Activated T-cell treated with anti-CD3 and anti-CD28 coated beads for 4 hours (primary cell): ENCODE measurements around the gene CHKA.

ENCODE experiments used
- DNase-seq: peaks from one replicate; pipeline ENCODE4 v3.0.0-alpha.2; 2020

CHKA gene

GRCh38 chr11:68028802-68029545 is 92.2 kb downstream of the CHKA start:
- no peak for DNase-seq

- no peak for DNase-seq
These were observed 93.5 kb downstream of the CHKA start for GRCh38 chr11:68027667-68028066.

DNA sequence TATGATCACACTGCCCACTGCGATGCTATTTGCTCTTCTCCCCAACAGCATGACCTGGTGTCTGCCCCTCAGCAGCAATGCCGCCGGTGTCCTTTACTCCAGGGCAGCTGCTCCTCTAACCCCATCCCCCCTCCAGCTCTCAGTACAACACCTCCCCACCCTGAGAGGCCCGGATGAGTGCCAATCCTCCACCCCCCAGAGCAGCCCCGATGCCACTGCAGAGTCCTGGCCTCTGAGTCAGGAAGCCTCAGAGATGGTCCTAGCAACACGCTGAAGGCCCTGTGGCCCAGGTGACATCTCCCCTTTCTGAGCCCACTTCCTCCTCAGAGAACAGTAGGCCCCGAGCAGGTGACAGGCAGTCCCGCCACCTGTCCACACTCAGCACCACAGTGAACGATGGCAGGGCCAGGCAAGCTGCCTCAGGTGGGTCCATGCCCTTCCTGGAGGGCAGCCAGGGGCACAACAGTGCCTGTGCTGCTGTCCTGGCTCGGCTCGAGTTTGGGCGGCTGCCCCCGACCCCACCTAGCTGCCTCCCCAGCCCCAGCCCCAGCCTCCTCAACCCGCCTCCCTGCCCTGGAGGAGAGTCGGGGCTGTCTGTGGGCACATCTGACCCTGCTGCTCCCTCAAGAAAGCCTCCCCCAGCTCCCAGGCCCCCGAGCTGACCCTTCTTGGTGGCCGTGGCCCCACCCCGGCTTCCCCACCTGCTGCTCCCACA is 94.6 kb downstream of the CHKA start:
- DNase-seq = no peak

- no peak for DNase-seq
These were observed 96.1 kb downstream of the CHKA start for GRCh38 chr11:68025047-68025446.

GRCh38 chr11:68024508-68024907 is 96.7 kb downstream of the CHKA start:
- DNase-seq = no peak

DNA sequence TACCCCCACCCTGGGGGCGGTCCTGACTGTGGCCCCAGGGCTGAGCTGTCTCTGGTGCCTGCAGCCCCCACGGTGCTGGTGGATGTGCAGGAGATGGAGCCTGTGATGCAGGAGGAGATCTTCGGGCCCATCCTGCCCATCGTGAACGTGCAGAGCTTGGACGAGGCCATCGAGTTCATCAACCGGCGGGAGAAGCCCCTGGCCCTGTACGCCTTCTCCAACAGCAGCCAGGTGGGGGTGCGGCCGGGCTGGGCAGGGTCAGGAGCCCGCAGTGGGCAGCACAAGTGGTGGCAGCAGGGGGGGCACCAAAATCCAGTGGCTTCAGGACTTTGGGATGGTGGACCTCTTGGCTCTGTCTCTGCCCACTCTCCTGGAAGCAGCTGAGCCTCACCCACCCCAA is 98.7 kb downstream of the CHKA start:
- DNase-seq = no peak

- DNase-seq = no peak
These were observed 99.9 kb downstream of the CHKA start for GRCh38 chr11:68021167-68021787.

- no peak for DNase-seq
These were observed 100.6 kb downstream of the CHKA start for GRCh38 chr11:68020575-68020974.

- no peak for DNase-seq
These were observed 101.7 kb downstream of the CHKA start for GRCh38 chr11:68019486-68019885.

GRCh38 chr11:68018730-68019190 is 102.4 kb downstream of the CHKA start:
- no peak for DNase-seq

DNA sequence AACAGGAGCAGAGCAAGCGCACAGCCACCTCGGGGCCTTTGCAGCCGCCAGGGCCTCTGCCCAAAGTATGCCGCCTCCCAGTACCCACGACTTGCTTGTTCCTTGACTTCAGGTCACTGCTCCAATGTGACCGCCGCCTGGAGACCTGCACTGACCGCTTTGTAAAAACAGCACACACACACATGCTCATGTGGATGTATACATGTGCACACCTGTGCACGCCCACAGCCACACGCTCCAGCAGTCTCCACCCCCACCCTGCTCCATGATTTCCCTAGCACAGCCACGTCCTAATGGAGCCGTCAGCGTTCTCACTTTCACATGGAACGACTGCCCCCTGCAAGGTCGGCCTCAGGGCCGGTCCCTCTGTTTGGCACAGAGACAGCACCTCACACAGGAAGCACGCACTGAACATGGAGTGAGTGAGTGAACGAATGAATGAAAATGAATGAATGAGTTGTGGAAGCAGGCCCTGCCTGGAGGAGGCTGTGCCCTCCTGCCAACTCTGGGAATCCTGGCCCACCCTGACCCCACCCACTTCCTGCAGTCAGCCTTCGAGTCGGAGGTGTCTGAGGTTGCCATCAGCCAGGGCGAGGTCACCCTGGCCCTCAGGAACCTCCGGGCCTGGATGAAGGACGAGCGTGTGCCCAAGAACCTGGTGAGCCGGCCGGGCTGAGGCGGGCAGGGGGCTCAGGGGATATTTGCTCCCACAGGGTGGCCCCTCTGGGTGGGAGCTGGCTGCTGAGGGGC is 103.0 kb downstream of the CHKA start:
- DNase-seq = no peak

DNA sequence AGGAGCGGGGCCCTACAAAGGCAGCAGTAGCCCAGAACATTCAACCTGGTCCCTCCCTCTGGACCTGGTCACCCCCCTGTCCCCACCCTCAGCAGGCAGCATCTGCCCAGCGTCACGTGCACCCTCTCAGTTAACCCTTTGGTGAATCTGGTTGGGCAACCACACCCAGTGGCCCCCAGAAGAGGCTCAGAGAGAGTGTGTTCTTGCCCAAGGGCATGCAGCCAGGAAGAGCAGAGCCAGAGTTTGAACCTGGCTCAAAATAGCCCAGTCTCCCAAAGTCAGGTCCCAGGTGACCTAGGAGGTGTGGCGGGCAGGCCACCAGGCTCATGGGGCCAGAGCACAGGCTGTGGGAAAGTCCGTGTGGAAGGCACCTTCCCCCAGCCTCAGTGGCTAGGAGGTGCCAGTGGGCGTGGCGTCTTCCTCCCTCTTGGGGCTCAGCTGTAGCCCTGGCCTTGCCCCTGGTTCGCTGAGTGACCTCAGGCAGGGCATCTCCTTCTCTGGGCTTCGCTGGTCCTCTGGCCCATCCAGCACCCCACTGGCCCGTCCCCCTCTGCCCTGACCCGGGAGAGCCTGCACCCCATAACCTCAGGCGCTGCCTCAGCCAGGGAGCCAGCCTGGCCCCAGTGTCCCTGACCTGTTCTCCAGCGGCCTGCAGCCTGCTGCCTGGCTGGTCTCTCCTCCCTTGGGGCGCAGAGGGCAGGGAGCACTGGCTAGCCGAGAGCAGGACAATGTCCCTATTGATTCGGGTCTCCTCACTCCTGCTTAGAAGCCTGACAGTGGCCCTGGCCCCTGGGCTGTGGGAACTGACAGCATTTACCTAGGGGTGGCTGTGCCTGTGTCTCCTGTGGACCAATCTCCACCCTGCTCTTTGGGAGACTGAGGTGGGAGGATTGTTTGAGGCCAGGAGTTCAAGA is 104.0 kb downstream of the CHKA start:
- no peak for DNase-seq

- no peak for DNase-seq
These were observed 104.9 kb downstream of the CHKA start for GRCh38 chr11:68016161-68016903.

DNA sequence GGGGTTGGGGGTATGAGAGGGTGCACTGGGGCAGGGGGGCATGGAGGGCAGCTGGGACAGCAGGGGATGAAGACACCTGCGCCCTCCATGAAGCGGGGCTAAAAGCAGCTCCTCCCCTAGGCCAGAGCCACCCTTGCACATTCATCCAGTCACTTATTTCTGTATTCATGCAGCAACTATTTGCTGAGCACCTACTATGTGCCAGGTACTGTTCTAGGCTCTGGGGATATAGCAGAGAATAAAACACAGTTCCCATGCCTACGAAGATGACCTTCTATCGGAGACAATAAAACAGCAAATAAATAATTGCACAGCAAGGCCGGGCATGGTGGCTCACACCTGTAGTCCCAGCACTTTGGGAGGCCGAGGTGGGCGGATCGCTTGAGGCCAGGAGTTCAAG is 105.7 kb downstream of the CHKA start:
- no peak for DNase-seq

DNA sequence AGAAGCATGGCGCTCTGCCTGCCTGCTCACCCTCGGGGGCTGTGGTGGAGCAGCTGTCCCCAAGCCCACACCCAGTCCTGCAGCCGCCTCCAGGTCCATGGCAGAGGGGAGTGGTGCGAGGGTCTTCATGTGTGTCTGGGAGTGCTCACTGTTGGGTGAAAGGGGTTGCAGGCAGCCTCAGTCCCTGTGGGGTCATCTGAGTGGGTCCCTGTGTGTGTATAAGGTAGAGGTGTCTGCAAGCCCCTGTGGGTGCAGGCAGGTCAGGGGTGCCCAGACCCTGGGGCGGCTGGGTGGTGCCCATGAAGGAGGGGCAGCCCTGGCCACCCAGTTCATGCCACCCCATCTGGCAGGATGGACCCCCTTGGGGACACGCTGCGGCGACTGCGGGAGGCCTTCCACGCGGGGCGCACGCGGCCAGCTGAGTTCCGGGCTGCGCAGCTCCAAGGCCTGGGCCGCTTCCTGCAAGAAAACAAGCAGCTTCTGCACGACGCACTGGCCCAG is 106.2 kb downstream of the CHKA start:
- DNase-seq = no peak

GRCh38 chr11:68014157-68014946 is 106.8 kb downstream of the CHKA start:
- DNase-seq = no peak

DNA sequence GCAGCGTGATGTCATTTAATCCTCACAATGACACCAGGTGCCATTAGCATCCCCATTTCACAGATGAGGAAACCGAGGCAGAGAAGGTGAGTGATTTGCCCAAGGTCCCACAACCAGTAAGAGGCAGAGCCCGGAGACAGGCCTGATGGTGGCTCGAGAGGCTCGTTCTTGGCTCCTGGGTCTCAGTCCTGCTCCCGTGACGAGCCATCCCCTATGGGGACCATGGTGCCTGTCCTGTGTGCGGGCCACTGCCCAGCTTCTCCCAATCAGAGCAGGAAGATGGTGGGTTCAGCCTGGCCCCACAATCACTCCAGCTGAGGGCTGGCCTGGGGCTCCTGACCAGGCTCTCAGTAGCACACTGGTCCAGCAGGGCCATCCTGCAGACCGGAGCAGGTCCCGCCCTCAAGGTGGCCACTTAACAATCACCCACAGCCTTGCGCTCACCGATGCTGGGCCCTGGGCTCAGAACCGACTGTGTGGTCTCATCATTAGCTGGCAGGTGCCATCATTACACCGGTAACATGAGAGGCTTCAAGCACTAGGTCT is 107.5 kb downstream of the CHKA start:
- no peak for DNase-seq

- DNase-seq = no peak
These were observed 108.2 kb downstream of the CHKA start for GRCh38 chr11:68012843-68013610.
